Fibroblast of pulmonary artery (primary cell): ENCODE results near the gene SCTR.

Source experiments
- DNase-seq: peaks from one replicate; pipeline ENCODE4 v3.0.0-alpha.2; 2010; ENCODE audit warnings: low read depth
- H3K4me3 ChIP-seq: replicated peaks from 2 replicates; pipeline ENCODE4 v1.5.1; 2011; ENCODE audit warnings: low read depth, mild to moderate bottlenecking, control low read depth, low read length, moderate library complexity
- TF ChIP-seq, protein P1 (sequence below): IDR thresholded peaks from 2 replicates; pipeline ENCODE4 v1.5.1; 2011; ENCODE audit warnings: mild to moderate bottlenecking, control low read depth, low read length, inconsistent platforms; ENCODE audit errors: missing control alignments

The SCTR gene

DNA sequence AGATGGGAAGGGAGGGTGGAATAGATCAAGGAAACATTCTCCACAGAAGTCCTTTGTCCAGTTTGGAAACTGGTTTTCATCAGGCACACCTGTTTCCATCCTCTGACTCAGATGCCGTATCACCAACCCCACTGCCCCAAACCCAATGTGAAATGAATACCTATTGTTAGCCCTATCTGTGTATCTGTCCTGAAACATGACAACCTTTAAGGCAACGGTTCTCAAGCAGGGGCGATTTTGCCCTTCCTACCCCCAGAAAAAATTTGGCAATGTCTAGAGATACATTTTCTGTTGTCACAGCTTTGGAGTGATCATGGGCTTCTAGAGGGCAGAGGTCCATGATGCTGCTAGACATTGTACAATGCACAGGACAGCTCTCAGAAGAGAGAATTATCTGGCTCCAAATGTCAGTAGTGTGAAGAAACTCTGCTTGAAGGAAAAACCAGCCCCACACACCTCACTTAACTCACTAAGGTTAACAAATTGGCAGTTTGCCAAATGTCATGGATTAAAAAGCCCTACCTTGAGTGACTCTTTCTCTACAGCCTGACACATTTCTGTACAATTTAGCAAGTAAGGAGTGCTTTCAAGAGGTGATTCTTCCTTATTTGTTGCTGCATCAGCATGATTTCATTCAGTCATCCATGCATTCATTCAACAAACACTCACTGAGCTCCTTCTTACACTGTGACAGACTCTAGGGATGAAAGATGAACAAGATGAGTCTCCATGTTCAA is 3.4 kb downstream of the SCTR start:
- TF ChIP-seq, protein P1, sequence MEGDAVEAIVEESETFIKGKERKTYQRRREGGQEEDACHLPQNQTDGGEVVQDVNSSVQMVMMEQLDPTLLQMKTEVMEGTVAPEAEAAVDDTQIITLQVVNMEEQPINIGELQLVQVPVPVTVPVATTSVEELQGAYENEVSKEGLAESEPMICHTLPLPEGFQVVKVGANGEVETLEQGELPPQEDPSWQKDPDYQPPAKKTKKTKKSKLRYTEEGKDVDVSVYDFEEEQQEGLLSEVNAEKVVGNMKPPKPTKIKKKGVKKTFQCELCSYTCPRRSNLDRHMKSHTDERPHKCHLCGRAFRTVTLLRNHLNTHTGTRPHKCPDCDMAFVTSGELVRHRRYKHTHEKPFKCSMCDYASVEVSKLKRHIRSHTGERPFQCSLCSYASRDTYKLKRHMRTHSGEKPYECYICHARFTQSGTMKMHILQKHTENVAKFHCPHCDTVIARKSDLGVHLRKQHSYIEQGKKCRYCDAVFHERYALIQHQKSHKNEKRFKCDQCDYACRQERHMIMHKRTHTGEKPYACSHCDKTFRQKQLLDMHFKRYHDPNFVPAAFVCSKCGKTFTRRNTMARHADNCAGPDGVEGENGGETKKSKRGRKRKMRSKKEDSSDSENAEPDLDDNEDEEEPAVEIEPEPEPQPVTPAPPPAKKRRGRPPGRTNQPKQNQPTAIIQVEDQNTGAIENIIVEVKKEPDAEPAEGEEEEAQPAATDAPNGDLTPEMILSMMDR: no peak
- DNase-seq: no peak
- H3K4me3 ChIP-seq: no peak overlapping the region

GRCh38 chr2:119519057-119519408 is 5.2 kb downstream of the SCTR start:
- H3K4me3 ChIP-seq: no peak overlapping the region
- TF ChIP-seq, protein P1: no peak
- no peak for DNase-seq

DNA sequence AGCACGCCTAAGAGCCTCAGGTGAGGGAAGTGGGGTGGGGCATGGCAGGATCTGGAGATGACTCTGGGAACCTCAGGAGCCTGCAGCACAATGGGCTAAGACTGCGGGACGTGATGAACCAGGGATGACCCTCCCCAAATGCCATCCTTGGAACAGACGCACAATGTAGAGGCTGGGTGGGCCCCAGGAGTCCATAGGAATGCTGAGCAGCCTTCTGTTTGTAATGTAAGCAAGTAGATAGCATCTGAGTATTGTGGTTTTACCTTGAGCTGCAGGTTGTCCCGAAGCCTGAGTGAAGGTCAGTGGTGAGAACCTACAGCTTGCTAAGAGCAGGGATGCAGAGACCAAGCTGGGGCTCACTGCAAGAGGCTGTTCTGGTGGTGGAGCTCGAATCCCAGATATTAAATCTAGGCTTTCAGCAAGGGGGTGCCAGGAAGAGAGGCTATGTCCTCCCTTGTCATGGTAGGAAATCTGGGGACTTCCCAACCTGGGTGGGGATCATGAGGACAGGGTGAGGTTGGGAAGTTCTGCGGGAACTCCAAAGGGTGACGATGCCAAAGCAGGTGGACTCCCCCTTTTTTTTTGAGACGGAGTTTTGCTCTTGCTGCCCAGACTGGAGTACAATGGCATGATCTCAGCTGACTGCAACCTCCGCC is 5.8 kb downstream of the SCTR start:
- TF ChIP-seq, protein P1: no peak
- DNase-seq: no peak
- H3K4me3 ChIP-seq: no peak overlapping the region

DNA sequence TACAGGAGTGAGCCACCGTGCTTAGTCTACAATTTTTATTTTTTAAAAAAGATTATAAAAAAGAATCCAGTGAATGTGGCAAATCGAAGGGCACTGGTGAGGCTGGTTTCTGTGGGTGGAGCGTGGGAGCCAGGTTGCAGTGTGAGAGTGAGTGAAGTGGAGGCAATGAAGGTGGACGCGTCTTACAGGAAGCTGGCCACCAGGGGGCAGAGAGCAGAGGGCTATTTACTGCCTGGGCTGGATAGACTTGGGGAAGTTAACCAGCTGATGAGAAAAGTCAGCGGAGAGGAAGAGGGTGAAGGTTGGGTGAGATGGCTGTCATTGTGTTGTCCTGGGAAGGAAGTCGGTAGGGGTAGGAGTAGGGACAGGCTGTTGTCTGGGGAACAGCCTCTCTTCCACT is 6.8 kb downstream of the SCTR start:
- TF ChIP-seq, protein P1: peak; percentile 83
- DNase-seq: peak; percentile 54
- no peak overlapping the region for H3K4me3 ChIP-seq

- no peak for DNase-seq
- no peak overlapping the region for H3K4me3 ChIP-seq
- TF ChIP-seq, protein P1: no peak
These were observed 8.2 kb downstream of the SCTR start for GRCh38 chr2:119516121-119516520.

DNA sequence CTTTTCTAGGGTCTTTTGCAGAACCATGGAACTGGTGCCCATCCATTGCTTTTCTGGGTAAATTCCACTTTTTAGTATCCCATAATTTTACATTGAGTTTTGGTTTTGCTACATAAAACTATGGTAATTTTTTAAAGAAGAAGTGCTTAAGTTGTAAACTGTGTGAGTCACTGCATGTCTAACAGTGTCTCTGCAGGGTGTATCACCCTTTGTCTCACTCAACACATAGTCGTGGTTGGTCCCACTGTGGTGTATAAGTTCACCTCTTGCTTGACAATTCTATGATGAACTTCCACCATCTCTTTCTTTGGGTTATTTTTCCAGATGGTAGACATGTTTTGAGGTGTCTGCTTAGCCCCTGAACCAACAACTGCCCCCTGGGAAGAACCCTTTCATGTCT is 10.5 kb downstream of the SCTR start:
- TF ChIP-seq, protein P1: no peak
- H3K4me3 ChIP-seq: no peak overlapping the region
- no peak for DNase-seq

DNA sequence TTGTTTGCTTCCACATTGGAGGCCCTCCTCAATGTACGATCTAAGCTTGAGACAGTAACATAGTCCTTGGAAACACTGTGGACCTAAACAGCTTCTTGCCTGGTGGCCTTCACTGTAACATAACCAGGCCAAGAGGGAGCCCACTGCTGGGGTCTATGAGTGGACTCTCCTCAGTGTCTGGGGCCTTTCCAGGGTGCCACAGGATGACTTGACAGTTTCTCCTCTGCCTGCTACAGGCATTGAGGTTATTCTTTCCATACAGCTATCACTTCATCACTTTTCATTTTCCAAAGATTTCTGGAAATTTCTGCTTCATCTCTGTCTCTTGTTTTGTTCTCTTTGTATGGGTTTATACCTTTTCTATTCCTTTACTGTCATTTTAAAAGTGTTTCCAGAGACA is 11.3 kb downstream of the SCTR start:
- DNase-seq: no peak
- H3K4me3 ChIP-seq: no peak overlapping the region
- TF ChIP-seq, protein P1: no peak
